SK-N-SH (cell line): ENCODE data around the gene SKI. TPM values are rescaled to one million over a fixed set of nuclear protein-coding genes. Genes with fewer than 3 reads are reported as not detected.

Source experiments
- CTCF ChIA-PET: fragments of 300-600, 350-600 bp; formaldehyde crosslinking; extraction: SDS; loops from one replicate; lab custom pipeline; 2021; lab: Yijun Ruan, JAX
- POLR2A ChIA-PET: fragments of 350-600 bp; sonication (Branson Sonifier 250); formaldehyde crosslinking; extraction: SDS; loops from one replicate; lab custom pipeline; 2020; ENCODE audit warnings: antibody characterized with exemption, inconsistent platforms; lab: Yijun Ruan, JAX
- DNase-seq: peaks from one replicate; pipeline ENCODE4 v3.0.0; 2012
- H2AFZ ChIP-seq: fragments of 200-600 bp; sonication (generic); 2 replicates; pipeline ENCODE4 v1.8.1; 2016; ENCODE audit warnings: antibody characterized with exemption, mild to moderate bottlenecking, low read depth
- H3F3A ChIP-seq: fragments of 200-600 bp; sonication (generic); replicated peaks from 2 replicates; pipeline ENCODE3; 2016; ENCODE audit warnings: antibody characterized with exemption, mild to moderate bottlenecking; ENCODE audit not compliant: insufficient read depth
- H3K27ac ChIP-seq, 2 experiments: fragments of 200-500 bp in 1 of 2; fragments of 200-600 bp in 1 of 2; sonication (Bioruptor generic) in 1 of 2; sonication (generic), shearing (Covaris generic) in 1 of 2; 2 replicates each; pipeline versions ENCODE4 v1.5.1 to v1.6.1; 2014 to 2016; ENCODE audit warnings: low read depth in 2 of 2, inconsistent platforms in 1 of 2, low read length in 1 of 2, mild to moderate bottlenecking in 1 of 2, mixed read lengths in 1 of 2
- H3K27me3 ChIP-seq: fragments of 200-600 bp; sonication (generic), shearing (Covaris generic); 2 replicates; pipeline ENCODE4 v1.6.1; 2016; ENCODE audit warnings: mixed run types; ENCODE audit not compliant: insufficient read depth
- H3K36me3 ChIP-seq, 2 experiments: fragments of 200-500 bp in 1 of 2; fragments of 200-600 bp in 1 of 2; sonication (Bioruptor generic) in 1 of 2; sonication (generic) in 1 of 2; replicated peaks in 1 of 2; 2 replicates each; pipeline versions ENCODE3 to v1.5.1; 2014 to 2016; ENCODE audit warnings: low read length in 1 of 2, mild to moderate bottlenecking in 1 of 2; ENCODE audit not compliant: insufficient read depth in 2 of 2, control insufficient read depth in 1 of 2
- H3K4me1 ChIP-seq, 2 experiments: fragments of 200-500 bp in 1 of 2; fragments of 200-600 bp in 1 of 2; sonication (Bioruptor generic) in 1 of 2; sonication (generic), shearing (Covaris generic) in 1 of 2; 2 replicates each; pipeline versions ENCODE4 v1.5.1 to v1.6.1; 2014 to 2016; ENCODE audit warnings: low read depth in 1 of 2, low read length in 1 of 2, mixed run types in 1 of 2; ENCODE audit not compliant: insufficient read depth in 2 of 2, control insufficient read depth in 1 of 2
- H3K4me2 ChIP-seq: fragments of 200-600 bp; sonication (generic), shearing (Covaris generic); 2 replicates; pipeline ENCODE4 v1.6.1; 2017; ENCODE audit warnings: mixed run types
- H3K4me3 ChIP-seq, 2 experiments: fragments of 200-500 bp in 1 of 2; fragments of 200-600 bp in 1 of 2; sonication (Bioruptor generic) in 1 of 2; sonication (generic), shearing (Covaris generic) in 1 of 2; 2 replicates each; pipeline versions ENCODE4 v1.5.1 to v1.8.1; 2014 to 2016; ENCODE audit warnings: low read depth in 2 of 2, inconsistent platforms in 1 of 2, low read length in 1 of 2, mild to moderate bottlenecking in 1 of 2, mixed read lengths in 1 of 2, moderate library complexity in 1 of 2
- H3K79me2 ChIP-seq: fragments of 200-600 bp; sonication (generic); 2 replicates; pipeline ENCODE4 v1.8.1; 2017; ENCODE audit warnings: mild to moderate bottlenecking; ENCODE audit not compliant: insufficient read depth
- H3K9ac ChIP-seq: fragments of 200-600 bp; sonication (generic); 2 replicates; pipeline ENCODE4 v1.6.1; 2017; ENCODE audit warnings: mixed run types
- H3K9me2 ChIP-seq: fragments of 200-600 bp; sonication (generic); 2 replicates; pipeline ENCODE4 v1.6.1; 2017; ENCODE audit warnings: mixed run types
- H3K9me3 ChIP-seq: fragments of 200-600 bp; sonication (generic); 2 replicates; pipeline ENCODE4 v1.6.1; 2017; ENCODE audit warnings: mixed run types, mild to moderate bottlenecking, moderate library complexity
- H4K20me1 ChIP-seq: fragments of 200-600 bp; sonication (generic); 2 replicates; pipeline ENCODE4 v1.6.1; 2017; ENCODE audit warnings: mild to moderate bottlenecking, mixed run types; ENCODE audit not compliant: insufficient read depth
- CTCF ChIP-seq: fragments of 200-600 bp; sonication (generic); IDR thresholded peaks from 2 replicates; pipeline ENCODE4 v1.6.1; 2017; ENCODE audit warnings: antibody characterized with exemption, mild to moderate bottlenecking, moderate library complexity
- ELF1 ChIP-seq: IDR thresholded peaks from 2 replicates; pipeline ENCODE4 v1.4.0; 2012
- FOXJ3 ChIP-seq: sonication (generic); formaldehyde crosslinking; IDR thresholded peaks from 2 replicates; pipeline ENCODE4 v1.5.1; 2020; ENCODE audit warnings: mild to moderate bottlenecking, missing genetic modification reagents
- MXI1 ChIP-seq: IDR thresholded peaks from 2 replicates; pipeline ENCODE4 v1.6.1; 2012; ENCODE audit warnings: mild to moderate bottlenecking, low read depth, low read length, improper control_type of control experiment
- RCOR1 ChIP-seq: fragments of 150-350 bp; IDR thresholded peaks from 2 replicates; pipeline ENCODE4 v1.6.1; 2017; ENCODE audit warnings: antibody characterized with exemption, low read length
- SMC3 ChIP-seq: IDR thresholded peaks from 2 replicates; pipeline ENCODE4 v1.6.1; 2012; ENCODE audit warnings: low read depth, low read length, improper control_type of control experiment
- USF1 ChIP-seq: IDR thresholded peaks from 2 replicates; pipeline ENCODE4 v1.4.0; 2012; ENCODE audit warnings: low read depth, borderline replicate concordance
- USF2 ChIP-seq: fragments of 150-350 bp; IDR thresholded peaks from 2 replicates; pipeline ENCODE4 v1.6.1; 2017; ENCODE audit warnings: antibody characterized with exemption, low read length, low read depth, borderline replicate concordance
- YY1 ChIP-seq: IDR thresholded peaks from 2 replicates; pipeline ENCODE4 v1.4.0; 2012; ENCODE audit warnings: low read depth, mild to moderate bottlenecking
- WGBS: methylation state at CpG from one replicate; pipeline ENCODE4 v1.1.6; 2017; ENCODE audit warnings: low lambda C conversion rate; 5-methylcytosine and 5-hydroxymethylcytosine counted together
- polyA plus RNA-seq, 3 experiments: library from polyadenylated mRNA; depleted of rRNA; stranded (reverse); fragments of >200 nt; gene quantifications; 2 replicates each; pipeline ENCODE4 v1.2.3, GENCODE V29; 2012

SKI gene
- polyA plus RNA-seq, 1 of the 3 experiments (the other 2 are of a cell fraction): 7.2 TPM

- no peaks in the 10 kb centered on the region for H3K27me3 ChIP-seq
- H3K27ac ChIP-seq: no peak overlapping the region
- no peak overlapping the region for H3K9ac ChIP-seq
- H3K79me2 ChIP-seq: no peaks in the 10 kb centered on the region
- 87% methylated on average over 8 of the region's 15 CpGs for WGBS
- peaks cover 0 to 40% of the 10 kb centered on the region in 2 experiments; a peak in 1 of 4 replicates for H3K4me1 ChIP-seq
- no peaks in the 10 kb centered on the region for H3F3A ChIP-seq
- no peaks in the 10 kb centered on the region for H3K9me3 ChIP-seq
- DNase-seq: no peak
- H3K9me2 ChIP-seq: no peaks in the 10 kb centered on the region
- H4K20me1 ChIP-seq: no peaks in the 10 kb centered on the region
- H3K4me3 ChIP-seq: no peak overlapping the region
- TF ChIP-seq FOXJ3 (CRISPR knock-in tag) (no peak), USF1 (no peak), SMC3 (no peak), YY1 (no peak), ELF1 (no peak), RCOR1 (no peak)
- no peak overlapping the region for H3K4me2 ChIP-seq
- CTCF ChIA-PET: interaction anchor here (1.7 to 2.4 kb wide), 2 partner anchors 61 to 124 kb away, joined by 5 to 14 read pairs; partner anchors contain the start of gene FAAP20
- no peak overlapping the region for H2AFZ ChIP-seq
- H3K36me3 ChIP-seq: no peaks in the 10 kb centered on the region
- POLR2A ChIA-PET: no interaction called here
Observed at GRCh38 chr1:2320006-2320405, 91.9 kb downstream of the SKI start.

- H3K9ac ChIP-seq: no peak overlapping the region
- POLR2A ChIA-PET: interaction anchor here (0.6 kb wide), 1 partner anchor 99 kb away, joined by 6 read pairs; no protein-coding TSS in a partner anchor
- no peaks in the 10 kb centered on the region for H4K20me1 ChIP-seq
- no peak overlapping the region for H2AFZ ChIP-seq
- H3K79me2 ChIP-seq: no peaks in the 10 kb centered on the region
- H3K4me3 ChIP-seq: no peak overlapping the region
- H3K4me1 ChIP-seq: peaks cover 0 to 33% of the 10 kb centered on the region in 2 experiments; a peak in 1 of 4 replicates
- H3K27me3 ChIP-seq: no peaks in the 10 kb centered on the region
- DNase-seq: no peak
- no peak for TF ChIP-seq MXI1
- no peak for TF ChIP-seq CTCF
- TF ChIP-seq USF2: no peak
- H3F3A ChIP-seq: no peaks in the 10 kb centered on the region
- no peaks in the 10 kb centered on the region for H3K9me3 ChIP-seq
- H3K9me2 ChIP-seq: no peaks in the 10 kb centered on the region
- 82% methylated on average over 14 of the region's 41 CpGs for WGBS
- CTCF ChIA-PET: interaction anchor here (2.4 to 2.8 kb wide), 2 partner anchors 61 to 125 kb away, joined by 8 to 14 read pairs; partner anchors contain the start of gene FAAP20
- no peaks in the 10 kb centered on the region for H3K36me3 ChIP-seq
- no peak overlapping the region; a peak in 1 of 4 replicates for H3K27ac ChIP-seq
- no peak overlapping the region for H3K4me2 ChIP-seq
Observed at GRCh38 chr1:2320760-2321667, 92.9 kb downstream of the SKI start.
